Inflammatory macrophage (primary cell): Measurements from ENCODE around the gene DCUN1D2.

Experiments
- DNase-seq, 2 donors: peaks; one replicate each; pipeline ENCODE4 v3.0.0-alpha.2; 2020 to 2022

Gene DCUN1D2

DNA sequence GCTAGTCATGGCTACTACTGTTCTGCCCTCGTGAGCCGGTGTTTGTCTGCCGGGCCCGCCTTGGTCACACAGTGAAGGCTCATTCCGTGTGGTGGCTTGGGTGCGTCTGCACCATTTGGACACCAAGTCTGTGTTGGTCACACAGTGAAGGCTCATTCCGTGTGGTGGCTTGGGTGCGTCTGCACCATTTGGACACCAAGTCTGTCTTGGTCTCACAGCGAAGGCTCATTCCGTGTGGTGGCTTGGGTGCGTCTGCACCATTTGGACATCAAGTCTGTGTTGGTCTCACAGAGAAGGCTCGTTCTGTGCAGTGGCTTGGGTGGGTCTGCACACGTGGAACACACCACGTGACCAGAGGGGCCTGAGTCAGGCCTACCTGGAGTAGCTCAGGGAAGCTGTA, 29.0 kb upstream of the DCUN1D2 start:
- no peak for DNase-seq

DNA sequence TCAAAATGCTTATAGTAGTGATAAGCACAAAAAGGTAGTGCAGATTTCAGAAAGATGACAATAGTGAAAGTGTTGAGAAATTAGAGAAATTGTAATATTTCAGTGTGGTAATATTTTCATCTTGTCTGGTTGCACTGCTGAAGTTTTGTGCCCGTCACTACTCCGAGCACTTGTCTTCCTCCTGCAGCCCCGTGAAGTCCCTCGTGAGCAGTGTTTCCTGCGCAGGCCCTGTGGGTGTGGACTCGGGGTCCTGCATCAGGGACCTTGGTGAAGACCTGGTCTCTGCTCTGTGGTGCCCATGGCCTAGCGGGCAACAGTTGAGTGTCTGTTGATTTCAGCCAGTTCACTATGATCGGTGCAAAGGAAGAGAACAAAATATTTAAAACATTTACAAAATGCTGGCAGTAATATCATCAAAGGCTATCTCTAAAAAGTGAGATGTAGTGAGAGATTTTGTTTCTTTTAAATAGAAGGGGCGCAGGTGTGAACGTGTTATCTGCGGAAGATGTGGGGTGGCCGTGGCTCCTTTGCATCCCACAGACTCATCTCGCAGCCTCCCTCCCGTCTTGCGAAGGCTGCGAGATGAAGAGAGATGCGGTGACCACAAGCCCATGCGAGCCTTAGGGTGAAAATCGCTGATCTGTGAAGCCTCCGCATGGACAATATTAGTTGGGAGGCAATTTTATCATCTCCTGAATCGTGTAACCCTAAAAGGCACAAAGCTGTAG, 27.7 kb upstream of the DCUN1D2 start:
- DNase-seq = peak; percentile 23 to 48

DNA sequence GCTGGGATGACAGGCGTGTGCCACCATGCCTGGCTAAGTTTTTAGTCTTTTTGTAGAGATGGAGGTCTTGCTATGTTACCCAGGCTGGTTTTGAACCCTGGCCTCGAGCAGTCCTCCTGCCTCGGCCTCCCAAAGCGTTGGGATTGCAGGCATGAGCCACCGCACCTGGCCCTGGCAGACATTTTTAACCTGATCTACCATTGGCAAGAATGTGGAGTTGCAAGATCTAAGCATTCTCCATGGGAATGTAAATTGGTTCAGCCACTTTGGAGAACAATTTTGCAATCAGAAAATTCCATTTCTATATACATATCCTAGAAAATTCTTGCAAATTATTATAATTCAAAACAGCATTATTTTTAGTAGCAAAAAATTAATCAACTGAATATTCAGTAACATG, 24.3 kb upstream of the DCUN1D2 start:
- no peak for DNase-seq

- DNase-seq = no peak
Observed at GRCh38 chr13:113513761-113514160, 23.2 kb upstream of the DCUN1D2 start.

DNA sequence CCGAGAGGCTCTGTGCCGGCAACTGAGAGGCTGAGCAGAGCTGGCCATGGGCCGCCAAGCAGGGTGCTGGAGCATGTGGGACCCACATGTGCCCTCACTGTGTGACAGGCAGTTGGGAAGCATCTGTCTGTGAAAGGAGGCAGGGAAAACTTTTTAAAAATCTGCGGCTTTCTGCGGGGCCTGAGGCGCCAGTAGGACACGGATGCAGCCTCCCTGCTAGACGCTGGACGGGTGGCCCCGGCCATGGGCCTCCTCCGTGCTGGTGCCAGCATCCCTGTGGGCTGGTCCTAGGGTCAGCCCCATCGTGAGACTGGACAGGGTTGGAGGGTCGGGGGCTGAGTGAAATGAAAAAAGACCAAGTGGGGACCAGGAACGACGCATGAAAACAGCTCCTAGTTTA, 20.9 kb upstream of the DCUN1D2 start:
- DNase-seq = no peak

GRCh38 chr13:113510871-113511270, 20.4 kb upstream of the DCUN1D2 start:
- DNase-seq = no peak

- peak in 1 of 2 donors; percentile 37 for DNase-seq
Observed at GRCh38 chr13:113509989-113510388, 19.5 kb upstream of the DCUN1D2 start.

- DNase-seq = peak; percentile 83 to 92
Observed at GRCh38 chr13:113508521-113509254, 18.2 kb upstream of the DCUN1D2 start.

DNA sequence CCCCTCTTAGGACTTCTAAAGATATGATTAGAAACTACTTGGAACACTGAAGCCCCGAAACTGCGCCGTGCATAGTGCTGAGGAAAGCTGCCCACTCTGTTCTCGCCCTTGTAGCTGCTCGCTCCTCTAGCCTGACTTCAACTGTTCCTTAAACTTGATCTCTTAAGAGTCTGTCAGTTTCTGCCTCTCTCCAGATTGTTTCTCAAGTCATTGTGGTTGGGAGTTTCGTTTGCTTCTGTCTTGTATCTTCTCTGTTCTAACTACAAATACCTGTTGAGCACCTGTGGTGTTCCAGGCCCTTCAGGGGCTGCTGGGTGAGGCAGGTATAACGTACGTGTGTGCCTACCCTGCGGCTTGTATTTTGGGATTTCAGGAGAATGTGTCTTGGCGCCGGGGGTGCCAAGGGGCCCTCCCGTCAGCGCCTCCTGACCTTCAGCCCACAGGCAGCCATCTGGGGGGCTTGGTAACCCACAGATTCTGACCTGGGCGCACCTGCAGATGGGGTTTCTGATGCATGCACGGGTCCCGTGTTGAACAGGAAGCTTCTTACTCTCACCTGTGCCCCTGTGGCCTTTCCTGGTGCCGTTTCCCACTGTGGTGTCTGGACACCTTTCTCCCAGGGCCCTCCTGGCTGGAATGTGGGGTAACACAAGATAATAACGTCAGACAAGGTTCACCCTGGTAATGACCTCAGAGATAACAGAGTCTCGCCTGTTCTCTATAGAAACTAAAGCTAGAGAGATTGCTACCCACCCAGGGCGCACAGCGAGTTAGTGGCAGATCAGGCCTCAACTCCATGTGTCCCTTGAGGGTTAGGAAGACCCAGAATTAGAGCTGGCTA, 17.2 kb upstream of the DCUN1D2 start:
- DNase-seq = peak in 1 of 2 donors; percentile 33

GRCh38 chr13:113506871-113507388, 16.4 kb upstream of the DCUN1D2 start:
- DNase-seq = no peak

- peak; percentile 30 to 60 for DNase-seq
Observed at GRCh38 chr13:113506025-113506685, 15.6 kb upstream of the DCUN1D2 start.

- DNase-seq = no peak
Observed at GRCh38 chr13:113502686-113503085, 12.2 kb upstream of the DCUN1D2 start.

DNA sequence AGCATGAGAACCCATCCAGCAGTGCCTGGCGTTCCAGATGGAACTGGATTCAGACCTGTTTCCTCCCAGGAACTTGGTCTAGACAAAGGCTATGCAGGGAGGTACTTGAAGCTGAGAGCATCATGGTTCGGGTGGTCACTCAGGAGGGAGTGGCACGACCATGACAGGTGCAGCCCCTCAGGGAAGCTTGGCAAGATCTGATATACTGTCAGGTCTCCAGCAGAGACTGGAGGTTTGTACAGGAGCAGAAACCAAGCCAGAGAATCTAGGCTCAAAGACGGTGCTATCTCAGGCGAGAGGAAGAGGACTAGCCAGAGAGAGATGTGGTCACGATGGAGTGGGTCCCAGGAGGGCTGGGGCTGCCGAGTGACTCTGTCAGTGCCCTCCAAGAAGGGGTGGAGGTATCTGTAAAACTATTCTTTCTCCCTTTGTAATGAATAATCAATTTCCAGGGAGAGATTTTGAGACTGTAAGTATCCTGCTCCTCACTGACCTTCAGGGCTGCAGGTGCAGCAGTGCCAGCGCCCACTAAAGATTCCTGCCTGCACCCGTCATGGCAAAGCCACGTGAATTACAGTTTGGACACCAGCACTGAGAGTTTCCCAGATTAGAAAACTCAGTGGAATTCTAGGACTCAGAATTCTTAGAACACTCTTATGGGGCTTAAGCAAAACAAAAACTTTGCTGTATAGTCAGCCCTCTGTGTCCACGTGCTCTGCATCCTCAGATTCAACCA, 10.2 kb upstream of the DCUN1D2 start:
- no peak for DNase-seq

GRCh38 chr13:113499936-113500335, 9.4 kb upstream of the DCUN1D2 start:
- peak in 1 of 2 donors; percentile 33 for DNase-seq

GRCh38 chr13:113498905-113499304, 8.4 kb upstream of the DCUN1D2 start:
- DNase-seq = no peak

DNA sequence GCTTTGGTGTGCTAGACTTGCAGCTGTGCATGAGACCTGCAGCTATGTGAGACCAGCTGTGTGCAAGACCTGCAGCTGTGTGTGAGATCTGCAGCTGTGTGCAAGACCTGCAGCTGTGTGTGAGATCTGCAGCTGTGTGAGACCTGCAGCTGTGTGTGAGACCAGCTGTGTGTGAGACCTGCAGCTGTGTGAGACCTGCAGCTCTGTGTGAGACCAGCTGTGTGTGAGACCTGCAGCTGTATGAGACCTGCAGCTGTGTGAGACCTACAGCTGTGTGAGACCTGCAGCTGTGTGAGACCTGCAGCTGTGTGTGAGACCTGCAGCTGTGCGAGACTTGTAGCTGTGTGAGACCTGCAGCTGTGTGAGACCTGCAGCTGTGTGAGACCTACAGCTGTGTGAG, 6.7 kb upstream of the DCUN1D2 start:
- DNase-seq = no peak

DNA sequence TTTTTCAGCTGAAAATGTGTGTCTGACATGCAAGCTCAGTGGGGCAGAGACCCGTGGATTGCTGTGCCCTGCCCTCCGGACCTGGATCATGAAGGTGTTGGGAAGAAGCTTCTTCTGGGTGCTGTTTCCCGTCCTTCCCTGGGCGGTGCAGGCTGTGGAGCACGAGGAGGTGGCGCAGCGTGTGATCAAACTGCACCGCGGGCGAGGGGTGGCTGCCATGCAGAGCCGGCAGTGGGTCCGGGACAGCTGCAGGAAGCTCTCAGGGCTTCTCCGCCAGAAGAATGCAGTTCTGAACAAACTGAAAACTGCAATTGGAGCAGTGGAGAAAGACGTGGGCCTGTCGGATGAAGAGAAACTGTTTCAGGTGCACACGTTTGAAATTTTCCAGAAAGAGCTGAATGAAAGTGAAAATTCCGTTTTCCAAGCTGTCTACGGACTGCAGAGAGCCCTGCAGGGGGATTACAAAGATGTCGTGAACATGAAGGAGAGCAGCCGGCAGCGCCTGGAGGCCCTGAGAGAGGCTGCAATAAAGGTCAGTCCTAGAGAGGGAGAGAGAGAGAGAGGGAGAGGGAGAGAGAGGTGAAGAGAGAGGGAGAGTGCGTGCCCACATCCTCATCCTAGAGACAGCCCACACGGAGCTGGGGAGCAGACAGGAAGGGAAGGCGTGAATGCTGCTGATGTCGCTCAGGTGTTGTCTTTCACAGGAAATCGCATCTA, 5.1 kb upstream of the DCUN1D2 start:
- no peak for DNase-seq

DNA sequence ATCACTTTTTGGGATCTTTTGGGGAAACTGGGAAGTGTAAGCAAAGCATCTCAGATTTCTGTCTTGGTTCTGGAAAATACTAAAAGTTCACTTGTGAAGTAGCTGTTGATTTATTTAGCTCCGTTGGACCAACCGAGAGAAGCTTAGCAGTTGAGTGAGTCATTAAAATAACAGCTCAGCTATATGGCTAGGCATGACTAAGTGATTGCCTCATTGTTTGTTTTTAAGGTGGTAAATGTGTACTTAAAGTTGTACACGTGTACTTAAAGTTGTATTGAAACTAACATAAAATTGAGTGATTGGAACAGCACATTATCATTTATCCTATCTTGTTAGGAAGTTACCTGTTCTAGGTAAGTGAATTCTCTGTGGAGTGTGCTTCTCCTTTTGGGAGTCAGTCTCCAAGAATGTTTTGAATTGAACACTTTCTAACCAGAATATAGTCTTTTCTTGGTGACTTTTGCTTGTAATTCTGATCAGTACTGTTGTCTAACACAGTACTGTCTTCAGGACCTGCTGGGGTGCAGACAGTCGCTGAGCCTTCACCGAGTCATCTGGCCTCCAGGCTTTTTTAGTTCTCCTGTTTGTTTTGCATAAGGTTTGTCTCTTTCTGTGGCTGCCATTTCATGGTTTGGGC, 2.9 kb upstream of the DCUN1D2 start:
- peak; percentile 67 to 77 for DNase-seq

- no peak for DNase-seq
Observed at GRCh38 chr13:113491982-113492381, 1.5 kb upstream of the DCUN1D2 start.

- peak; percentile 30 to 41 for DNase-seq
Observed at GRCh38 chr13:113491418-113491883, 940 bp upstream of the DCUN1D2 start.
